Measurements from ENCODE around the gene GOSR1. TPM values are rescaled to one million over a fixed set of nuclear protein-coding genes. Genes with fewer than 3 reads are reported as not detected.
"Not testable (repeated sequence)": the region's sequence is repeated elsewhere in the genome, so short reads cannot be mapped to it uniquely, and the experiment has no call there.

The GOSR1 gene
- total and polyA plus RNA-seq, 2 donors (not counting 1 experiment from before 2014, with no cell fraction given), result 19.1 to 66.6 TPM

- 95% methylated on average over 17 of the region's 17 CpGs for WGBS (ENCODE audit: insufficient coverage)
- Mint-ChIP-seq H3K4me3 (no peak overlapping the region), H3K27me3 (peaks cover 6% of the 10 kb centered on the region), H3K9me3 (ENCODE audit: insufficient read depth) (no peaks in the 10 kb centered on the region), H3K27ac (no peak overlapping the region), H3K4me1 (peaks cover 5% of the 10 kb centered on the region)
- Histone ChIP-seq H2AFZ (ENCODE audit: insufficient read depth, low read depth, low read length, poor library complexity, severe bottlenecking) (no peak overlapping the region), H3K4me2 (replicated peaks; ENCODE audit: low read depth, low read length, poor library complexity, severe bottlenecking) (no peak overlapping the region), H3K79me2 (ENCODE audit: control insufficient read depth, insufficient read depth, low read length) (no peaks in the 10 kb centered on the region), H3K27ac (ENCODE audit: low read length in 2 of 2) (no peak overlapping the region), H3K36me3 (replicated peaks in 1 of 2; ENCODE audit: control extremely low read depth in 1 of 2, control insufficient read depth in 1 of 2, extremely low read depth in 1 of 2, insufficient read depth in 2 of 2, low read length in 1 of 2) (no peaks in the 10 kb centered on the region), H3K4me1 (ENCODE audit: control insufficient read depth in 2 of 2, insufficient read depth in 2 of 2, low read length in 2 of 2) (peaks cover 0 to 10% of the 10 kb centered on the region in 2 donors), H3K4me3 (ENCODE audit: control extremely low read depth in 1 of 5, extremely low read depth in 1 of 5, insufficient read depth in 1 of 5, low read depth in 2 of 5, low read length in 4 of 5) (no peak overlapping the region), H3K9me3 (ENCODE audit: control extremely low read depth in 1 of 3, control insufficient read depth in 2 of 3, insufficient read depth in 1 of 3, low read length in 2 of 3) (no peaks in the 10 kb centered on the region), H3K9ac (ENCODE audit: low read length) (no peak overlapping the region), H3K27me3 (replicated peaks in 1 of 4; ENCODE audit: control extremely low read depth in 1 of 4, control insufficient read depth in 3 of 4, insufficient read depth in 4 of 4, low read length in 3 of 4) (no peaks in the 10 kb centered on the region), H4K20me1 (ENCODE audit: control insufficient read depth, insufficient read depth, low read length, poor library complexity, severe bottlenecking) (no peaks in the 10 kb centered on the region)
- DNase-seq (no peak), ATAC-seq (ENCODE audit: low read depth) (no peak)
- intact Hi-C loops (cut with micrococcal nuclease), result no loop called here
- no peak for TF ChIP-seq EZH2 (IDR thresholded peaks at IDR 0.05; ENCODE audit: borderline replicate concordance, insufficient read depth, low read depth, low read length, poor library complexity, severe bottlenecking)
- CTCF ChIA-PET, result no interaction called here
- POLR2A ChIA-PET, result no interaction called here
These were observed 90.3 kb downstream of the GOSR1 start for GRCh38 chr17:30567231-30568116.

- Mint-ChIP-seq H3K9me3 (ENCODE audit: insufficient read depth) (no peaks in the 10 kb centered on the region), H3K27ac (no peak overlapping the region), H3K4me3 (no peak overlapping the region), H3K27me3 (peaks cover 7% of the 10 kb centered on the region), H3K4me1 (peaks cover 5% of the 10 kb centered on the region)
- Histone ChIP-seq H3K9ac (ENCODE audit: low read length) (no peak overlapping the region), H3K4me2 (replicated peaks; ENCODE audit: low read depth, low read length, poor library complexity, severe bottlenecking) (no peak overlapping the region), H3K9me3 (ENCODE audit: control extremely low read depth in 1 of 3, control insufficient read depth in 2 of 3, insufficient read depth in 1 of 3, low read length in 2 of 3) (no peaks in the 10 kb centered on the region), H3K27me3 (replicated peaks in 1 of 4; ENCODE audit: control extremely low read depth in 1 of 4, control insufficient read depth in 3 of 4, insufficient read depth in 4 of 4, low read length in 3 of 4) (no peaks in the 10 kb centered on the region), H3K36me3 (replicated peaks in 1 of 2; ENCODE audit: control extremely low read depth in 1 of 2, control insufficient read depth in 1 of 2, extremely low read depth in 1 of 2, insufficient read depth in 2 of 2, low read length in 1 of 2) (no peaks in the 10 kb centered on the region), H4K20me1 (ENCODE audit: control insufficient read depth, insufficient read depth, low read length, poor library complexity, severe bottlenecking) (no peaks in the 10 kb centered on the region), H3K4me1 (ENCODE audit: control insufficient read depth in 2 of 2, insufficient read depth in 2 of 2, low read length in 2 of 2) (peaks cover 0 to 10% of the 10 kb centered on the region in 2 donors), H2AFZ (ENCODE audit: insufficient read depth, low read depth, low read length, poor library complexity, severe bottlenecking) (no peak overlapping the region), H3K4me3 (ENCODE audit: control extremely low read depth in 1 of 5, extremely low read depth in 1 of 5, insufficient read depth in 1 of 5, low read depth in 2 of 5, low read length in 4 of 5) (no peak overlapping the region), H3K79me2 (ENCODE audit: control insufficient read depth, insufficient read depth, low read length) (no peaks in the 10 kb centered on the region), H3K27ac (ENCODE audit: low read length in 2 of 2) (no peak overlapping the region)
- ChIA-PET POLR2A (no interaction called here), CTCF (no interaction called here)
- ATAC-seq (ENCODE audit: low read depth), result no peak
- 88% methylated on average over 8 of the region's 8 CpGs for WGBS (ENCODE audit: insufficient coverage)
- no peak for DNase-seq
- intact Hi-C loops (cut with micrococcal nuclease), result no loop called here
- TF ChIP-seq EZH2 (IDR thresholded peaks at IDR 0.05; ENCODE audit: borderline replicate concordance, insufficient read depth, low read depth, low read length, poor library complexity, severe bottlenecking) (no peak), CTCF (IDR thresholded peaks at IDR 0.05) (no peak)
These were observed 90.9 kb downstream of the GOSR1 start for GRCh38 chr17:30568117-30568430.

DNA sequence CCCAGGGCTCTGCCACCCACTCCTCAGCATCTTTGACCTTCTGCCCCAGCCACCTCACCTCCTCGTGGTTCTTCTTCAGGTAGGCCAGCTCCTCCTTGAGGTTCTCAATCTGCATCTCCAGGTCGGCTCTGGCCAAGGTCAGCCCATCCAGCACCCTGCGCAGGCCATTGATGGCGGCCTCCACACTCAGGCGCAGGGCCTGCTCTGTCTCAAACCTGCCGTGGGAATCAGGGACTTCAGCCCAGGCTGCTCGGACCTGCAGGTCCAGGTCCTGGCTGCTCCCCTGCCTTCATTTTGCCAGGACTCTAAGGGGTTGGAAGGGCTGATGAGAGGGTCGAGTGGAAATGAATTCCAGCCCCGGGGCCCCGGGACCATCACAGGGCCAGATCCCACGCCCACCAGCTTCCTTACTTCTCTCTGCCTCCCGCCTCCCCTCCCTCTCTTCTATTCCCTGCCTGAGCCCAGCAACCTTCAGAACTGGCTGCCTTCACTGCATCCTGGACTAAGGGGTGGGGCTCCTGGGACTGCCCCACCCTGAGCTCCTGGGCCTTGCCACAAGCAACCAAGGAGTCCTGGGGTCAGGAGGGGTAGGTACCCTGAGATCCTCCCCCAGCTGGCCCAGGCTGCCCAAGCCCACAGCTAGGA lies 92.4 kb downstream of the GOSR1 start:
- H3K27me3 Mint-ChIP-seq; H3K9ac ChIP-seq (ENCODE audit: low read length); intact Hi-C loops (cut with micrococcal nuclease); H3K27me3 ChIP-seq (replicated peaks in 1 of 4; ENCODE audit: control extremely low read depth in 1 of 4, control insufficient read depth in 3 of 4, insufficient read depth in 4 of 4, low read length in 3 of 4); H3K9me3 ChIP-seq (ENCODE audit: control extremely low read depth in 1 of 3, control insufficient read depth in 2 of 3, insufficient read depth in 1 of 3, low read length in 2 of 3); POLR2A ChIA-PET; H3K9me3 Mint-ChIP-seq (ENCODE audit: insufficient read depth); H3K4me3 Mint-ChIP-seq; H3K4me2 ChIP-seq (replicated peaks; ENCODE audit: low read depth, low read length, poor library complexity, severe bottlenecking); ATAC-seq (ENCODE audit: low read depth); H3K27ac Mint-ChIP-seq; H3K79me2 ChIP-seq (ENCODE audit: control insufficient read depth, insufficient read depth, low read length); H4K20me1 ChIP-seq (ENCODE audit: control insufficient read depth, insufficient read depth, low read length, poor library complexity, severe bottlenecking); H3K27ac ChIP-seq (ENCODE audit: low read length in 2 of 2); H3K4me1 ChIP-seq (ENCODE audit: control insufficient read depth in 2 of 2, insufficient read depth in 2 of 2, low read length in 2 of 2); CTCF ChIA-PET; H3K4me3 ChIP-seq (ENCODE audit: control extremely low read depth in 1 of 5, extremely low read depth in 1 of 5, insufficient read depth in 1 of 5, low read depth in 2 of 5, low read length in 4 of 5); H3K4me1 Mint-ChIP-seq; DNase-seq; H2AFZ ChIP-seq (ENCODE audit: insufficient read depth, low read depth, low read length, poor library complexity, severe bottlenecking); H3K36me3 ChIP-seq (replicated peaks in 1 of 2; ENCODE audit: control extremely low read depth in 1 of 2, control insufficient read depth in 1 of 2, extremely low read depth in 1 of 2, insufficient read depth in 2 of 2, low read length in 1 of 2): not testable (repeated sequence)
- 85% methylated on average over 7 of the region's 12 CpGs for WGBS (ENCODE audit: insufficient coverage)
